HCT116 (cell line): Measurements from ENCODE around the gene CISTR. TPM values are rescaled to one million over a fixed set of nuclear protein-coding genes. Genes with fewer than 3 reads are reported as not detected.

Source experiments
- ATAC-seq: fragments of 200-7000 bp; cut with Tn5 transposase; 2 replicates; pipeline ENCODE4 v1.9.1; 2020; ENCODE audit warnings: mild to moderate bottlenecking, moderate library complexity
- BruUV-seq: library from RNA; stranded (reverse); fragments of 400-500 nt; replicated peaks from 2 replicates; lab custom pipeline; 2021; lab: Mats Ljungman, UMichigan
- CTCF ChIA-PET: fragments of 300-600 bp; sonication (Branson Sonifier 250); formaldehyde crosslinking; loops from one replicate; lab custom pipeline; 2021; ENCODE audit warnings: antibody characterized with exemption; lab: Charles Lee
- POLR2A ChIA-PET: fragments of 300-600, 350-600 bp; sonication (Branson Sonifier 250); formaldehyde crosslinking; loops from one replicate; lab custom pipeline; 2021; ENCODE audit warnings: antibody characterized with exemption; lab: Charles Lee
- RAD21 ChIA-PET, 2 experiments: fragments of 300-600 bp; sonication (Branson Sonifier 250); formaldehyde crosslinking; loops; one replicate each; lab custom pipeline; 2023; ENCODE audit warnings: low total read pairs in 2 of 2; ENCODE audit not compliant: uncharacterized antibody in 2 of 2, unreplicated experiment in 2 of 2, low non-redundant PET in 1 of 2; lab: Charles Lee
- DNase-seq: peaks from one replicate; pipeline ENCODE4 v3.0.0-alpha.2; 2010; ENCODE audit warnings: low read depth, low spot score
- H2AFZ ChIP-seq: fragments of 200-600 bp; shearing (Covaris generic), sonication (generic); 2 replicates; pipeline ENCODE4 v1.6.1; 2017; ENCODE audit warnings: low read depth, mixed run types, mixed read lengths, antibody characterized with exemption, low read length; ENCODE audit not compliant: poor library complexity, severe bottlenecking
- H3K27ac ChIP-seq: 2 replicates; pipeline ENCODE4 v1.5.1; 2012; ENCODE audit warnings: low read depth, low read length
- H3K27me3 ChIP-seq: fragments of 200-600 bp; sonication (generic); 2 replicates; pipeline ENCODE4 v1.6.1; 2016; ENCODE audit warnings: mixed run types, low read length, mixed read lengths; ENCODE audit not compliant: insufficient read depth
- H3K36me3 ChIP-seq, 2 experiments: fragments of 200-500 bp in 1 of 2; fragments of 200-600 bp in 1 of 2; sonication (Bioruptor generic) in 1 of 2; sonication (generic) in 1 of 2; 2 replicates each; pipeline versions ENCODE4 v1.5.1 to v1.6.1; 2014 to 2016; ENCODE audit warnings: low read length in 2 of 2, inconsistent platforms in 1 of 2, mixed read lengths in 1 of 2, mixed run types in 1 of 2; ENCODE audit not compliant: insufficient read depth in 2 of 2, control insufficient read depth in 1 of 2
- H3K4me1 ChIP-seq, 2 experiments: fragments of 200-600 bp in 1 of 2; sonication (generic) in 1 of 2; 2 replicates each; pipeline versions ENCODE4 v1.5.1 to v1.6.1; 2012 to 2017; ENCODE audit warnings: low read length in 2 of 2, inconsistent platforms in 1 of 2, mild to moderate bottlenecking in 1 of 2, mixed read lengths in 1 of 2, mixed run types in 1 of 2, moderate library complexity in 1 of 2; ENCODE audit not compliant: insufficient read depth in 2 of 2, control insufficient read depth in 1 of 2
- H3K4me2 ChIP-seq: fragments of 200-600 bp; sonication (generic); 2 replicates; pipeline ENCODE4 v1.6.1; 2017; ENCODE audit warnings: mixed run types, low read length, mixed read lengths
- H3K4me3 ChIP-seq, 2 experiments: fragments of 200-600 bp in 1 of 2; sonication (generic) in 1 of 2; replicated peaks in 1 of 2; 2 replicates each; pipeline ENCODE4 v1.5.1; 2011 to 2016; ENCODE audit warnings: low read length in 2 of 2, control low read depth in 1 of 2, low read depth in 1 of 2, mild to moderate bottlenecking in 1 of 2, mixed read lengths in 1 of 2, mixed run types in 1 of 2
- H3K79me2 ChIP-seq: fragments of 200-600 bp; sonication (generic); 2 replicates; pipeline ENCODE4 v1.6.1; 2017; ENCODE audit warnings: mild to moderate bottlenecking, mixed run types, low read length, moderate library complexity, mixed read lengths; ENCODE audit not compliant: insufficient read depth
- H3K9ac ChIP-seq: fragments of 200-600 bp; sonication (generic); 2 replicates; pipeline ENCODE4 v1.6.1; 2016; ENCODE audit warnings: low read length, mixed read lengths
- H3K9me2 ChIP-seq: fragments of 200-600 bp; sonication (generic), shearing (Covaris generic); 2 replicates; pipeline ENCODE4 v1.6.1; 2017; ENCODE audit warnings: mixed run types, mild to moderate bottlenecking, moderate library complexity; ENCODE audit not compliant: insufficient read depth
- H3K9me3 ChIP-seq, 2 experiments: fragments of 200-500 bp in 1 of 2; fragments of 200-600 bp in 1 of 2; sonication (Bioruptor generic) in 1 of 2; sonication (generic) in 1 of 2; 2 replicates each; pipeline ENCODE4 v1.6.1; 2014 to 2017; ENCODE audit warnings: low read length in 2 of 2, mixed read lengths in 2 of 2, inconsistent platforms in 1 of 2, low read depth in 1 of 2, mild to moderate bottlenecking in 1 of 2, mixed run types in 1 of 2, moderate library complexity in 1 of 2; ENCODE audit not compliant: control insufficient read depth in 1 of 2, insufficient read depth in 1 of 2
- H4K20me1 ChIP-seq: fragments of 200-600 bp; sonication (generic), shearing (Covaris generic); 2 replicates; pipeline ENCODE4 v1.6.1; 2017; ENCODE audit warnings: mixed run types, mild to moderate bottlenecking, moderate library complexity; ENCODE audit not compliant: insufficient read depth
- CBX3 ChIP-seq: IDR thresholded peaks from 2 replicates; pipeline ENCODE4 v1.6.1; 2012; ENCODE audit warnings: low read depth
- CEBPB ChIP-seq: IDR thresholded peaks from 2 replicates; pipeline ENCODE4 v1.6.1; 2012; ENCODE audit warnings: low read depth
- EGR1 ChIP-seq: IDR thresholded peaks from 2 replicates; pipeline ENCODE4 v1.6.1; 2012; ENCODE audit warnings: low read depth
- ELF1 ChIP-seq: IDR thresholded peaks from 2 replicates; pipeline ENCODE4 v1.6.1; 2012; ENCODE audit warnings: low read depth, borderline replicate concordance
- EZH2 ChIP-seq: fragments of 200-600 bp; sonication (generic); IDR thresholded peaks from 2 replicates; pipeline ENCODE4 v1.6.1; 2017; ENCODE audit warnings: antibody characterized with exemption, mixed run types
- EZH2phosphoT487 ChIP-seq: fragments of 200-600 bp; IDR thresholded peaks from 2 replicates; pipeline ENCODE4 v1.6.1; 2018; ENCODE audit warnings: antibody characterized with exemption, borderline replicate concordance
- FOSL1 ChIP-seq: IDR thresholded peaks from 2 replicates; pipeline ENCODE4 v1.6.1; 2012; ENCODE audit warnings: low read depth
- JUND ChIP-seq: IDR thresholded peaks from 2 replicates; pipeline ENCODE4 v1.6.1; 2012
- POLR2A ChIP-seq: IDR thresholded peaks from 2 replicates; pipeline ENCODE4 v1.7.0; 2011; ENCODE audit warnings: borderline replicate concordance; ENCODE audit not compliant: insufficient read depth, insufficient read length; ENCODE audit errors: extremely low read depth
- RAD21 ChIP-seq: IDR thresholded peaks from 2 replicates; pipeline ENCODE4 v1.6.1; 2012; ENCODE audit warnings: low read depth, mild to moderate bottlenecking
- SP1 ChIP-seq: IDR thresholded peaks from 2 replicates; pipeline ENCODE4 v1.6.1; 2012; ENCODE audit warnings: low read depth
- SRF ChIP-seq: IDR thresholded peaks from 2 replicates; pipeline ENCODE4 v1.6.1; 2012; ENCODE audit warnings: low read depth
- YY1 ChIP-seq: IDR thresholded peaks from 2 replicates; pipeline ENCODE4 v1.6.1; 2011; ENCODE audit warnings: low read length, low read depth, moderate library complexity, mild to moderate bottlenecking; ENCODE audit not compliant: insufficient replicate concordance; ENCODE audit errors: extremely low read depth
- ZNF274 ChIP-seq: fragments of 200-500 bp; sonication (Bioruptor generic); IDR thresholded peaks from 2 replicates; pipeline ENCODE4 v1.6.1; 2014; ENCODE audit warnings: mild to moderate bottlenecking, low read depth, low read length, inconsistent platforms
- intact Hi-C: fragments of 100-400 bp; cut with micrococcal nuclease; formaldehyde crosslinking; loops from 2 replicates; pipeline ENCODE4 v1.10.0; 2022
- total RNA-seq: library from RNA; stranded (reverse); gene quantifications from one replicate; pipeline ENCODE4 v1.2.1, GENCODE V29; 2021; ENCODE audit not compliant: unreplicated experiment
- TF ChIP-seq, protein P1 (sequence below): IDR thresholded peaks from 2 replicates; pipeline ENCODE4 v1.6.1; 2012
- TF ChIP-seq, protein P2 (sequence below), 3 experiments: fragments of 200-600 bp in 1 of 3; sonication (generic) in 1 of 3; IDR thresholded peaks in 2 of 3; conservative IDR thresholded peaks in 1 of 3; 2 replicates each; pipeline ENCODE4 v1.5.1; 2012 to 2017; ENCODE audit warnings: low read depth in 2 of 3, low read length in 2 of 3, antibody characterized with exemption in 1 of 3, borderline replicate concordance in 1 of 3, control low read depth in 1 of 3, mild to moderate bottlenecking in 1 of 3, mixed read lengths in 1 of 3, mixed run types in 1 of 3, moderate library complexity in 1 of 3; ENCODE audit not compliant: insufficient read depth in 1 of 3
- TF ChIP-seq, protein P3 (sequence below): IDR thresholded peaks from 2 replicates; pipeline ENCODE4 v1.6.1; 2012

CISTR gene
- total RNA-seq, 1 experiment from 2014 or later: not detected

- no peak overlapping the region for H3K27ac ChIP-seq
Measured at GRCh38 chr12:53781228-53781801, 29.5 kb upstream of the CISTR start.

DNA sequence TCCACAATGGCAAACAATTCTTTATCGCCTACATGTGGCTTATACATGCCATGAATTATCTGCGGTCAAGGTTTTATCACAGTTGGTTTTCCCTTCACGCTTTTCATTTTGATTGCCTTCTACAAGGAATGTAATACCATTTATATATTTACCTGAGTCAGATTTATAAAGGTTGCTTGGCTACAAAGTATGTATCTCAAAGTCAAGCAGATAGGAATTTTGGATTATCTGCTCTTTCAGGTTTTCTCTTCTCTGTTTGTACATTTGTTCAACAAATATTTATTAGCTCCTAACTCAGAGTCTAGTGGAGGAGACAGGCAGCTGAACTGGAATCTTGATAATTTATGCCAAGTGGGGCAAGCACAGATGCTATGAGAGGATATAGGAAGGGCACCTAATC is 28.5 kb upstream of the CISTR start:
- Histone ChIP-seq H4K20me1 (no peaks in the 10 kb centered on the region), H3K36me3 (no peaks in the 10 kb centered on the region), H3K4me2 (no peak overlapping the region), H3K4me3 (no peak overlapping the region), H3K9me2 (no peaks in the 10 kb centered on the region), H3K27me3 (no peaks in the 10 kb centered on the region; the same call in 1 of the 2 replicates), H3K4me1 (peaks cover 0 to 4% of the 10 kb centered on the region in 2 experiments; a peak in 1 of 4 replicates), H3K27ac (no peak overlapping the region), H2AFZ (no peak overlapping the region), H3K9ac (no peak overlapping the region), H3K79me2 (no peaks in the 10 kb centered on the region), H3K9me3 (no peaks in the 10 kb centered on the region)
- ChIA-PET POLR2A (no interaction called here), CTCF (no interaction called here), RAD21 (no interaction called here)
- no peak for ATAC-seq
- intact Hi-C loops: no loop called here
- DNase-seq: no peak
- no TSS peak for BruUV-seq
- TF ChIP-seq ELF1 (no peak), CBX3 (no peak), YY1 (no peak), ZNF274 (no peak), FOSL1 (no peak), SP1 (no peak), EZH2 (no peak), CEBPB (no peak), RAD21 (no peak), POLR2A (no peak), EZH2phosphoT487 (no peak), JUND (no peak), EGR1 (no peak), SRF (no peak)
- TF ChIP-seq, protein P1, sequence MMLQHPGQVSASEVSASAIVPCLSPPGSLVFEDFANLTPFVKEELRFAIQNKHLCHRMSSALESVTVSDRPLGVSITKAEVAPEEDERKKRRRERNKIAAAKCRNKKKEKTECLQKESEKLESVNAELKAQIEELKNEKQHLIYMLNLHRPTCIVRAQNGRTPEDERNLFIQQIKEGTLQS: no peak
- TF ChIP-seq, protein P2, sequence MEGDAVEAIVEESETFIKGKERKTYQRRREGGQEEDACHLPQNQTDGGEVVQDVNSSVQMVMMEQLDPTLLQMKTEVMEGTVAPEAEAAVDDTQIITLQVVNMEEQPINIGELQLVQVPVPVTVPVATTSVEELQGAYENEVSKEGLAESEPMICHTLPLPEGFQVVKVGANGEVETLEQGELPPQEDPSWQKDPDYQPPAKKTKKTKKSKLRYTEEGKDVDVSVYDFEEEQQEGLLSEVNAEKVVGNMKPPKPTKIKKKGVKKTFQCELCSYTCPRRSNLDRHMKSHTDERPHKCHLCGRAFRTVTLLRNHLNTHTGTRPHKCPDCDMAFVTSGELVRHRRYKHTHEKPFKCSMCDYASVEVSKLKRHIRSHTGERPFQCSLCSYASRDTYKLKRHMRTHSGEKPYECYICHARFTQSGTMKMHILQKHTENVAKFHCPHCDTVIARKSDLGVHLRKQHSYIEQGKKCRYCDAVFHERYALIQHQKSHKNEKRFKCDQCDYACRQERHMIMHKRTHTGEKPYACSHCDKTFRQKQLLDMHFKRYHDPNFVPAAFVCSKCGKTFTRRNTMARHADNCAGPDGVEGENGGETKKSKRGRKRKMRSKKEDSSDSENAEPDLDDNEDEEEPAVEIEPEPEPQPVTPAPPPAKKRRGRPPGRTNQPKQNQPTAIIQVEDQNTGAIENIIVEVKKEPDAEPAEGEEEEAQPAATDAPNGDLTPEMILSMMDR (IDR thresholded peaks at IDR 0.05 in 2 of 3, conservative IDR thresholded peaks at IDR 0.05 in 1 of 3; ENCODE audit: borderline replicate concordance in 1 of 3, insufficient read depth in 1 of 3, low read depth in 2 of 3, low read length in 2 of 3): no peak
- TF ChIP-seq, protein P3, sequence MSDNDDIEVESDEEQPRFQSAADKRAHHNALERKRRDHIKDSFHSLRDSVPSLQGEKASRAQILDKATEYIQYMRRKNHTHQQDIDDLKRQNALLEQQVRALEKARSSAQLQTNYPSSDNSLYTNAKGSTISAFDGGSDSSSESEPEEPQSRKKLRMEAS: no peak

More at GRCh38 chr12:53781228-53781801, 29.5 kb upstream of the CISTR start:
- BruUV-seq: no TSS peak
- peaks cover 0 to 5% of the 10 kb centered on the region in 2 experiments; a peak in 1 of 4 replicates for H3K4me1 ChIP-seq
- no peak overlapping the region for H3K4me3 ChIP-seq
- intact Hi-C loops: no loop called here
- no peaks in the 10 kb centered on the region for H4K20me1 ChIP-seq
- no peaks in the 10 kb centered on the region for H3K9me3 ChIP-seq
- no peaks in the 10 kb centered on the region for H3K79me2 ChIP-seq
- no peaks in the 10 kb centered on the region for H3K9me2 ChIP-seq
- no peak overlapping the region for H2AFZ ChIP-seq
- RAD21 ChIA-PET: no interaction called here
- POLR2A ChIA-PET: no interaction called here
- no peak overlapping the region for H3K4me2 ChIP-seq
- no peaks in the 10 kb centered on the region; the same call in 1 of the 2 replicates for H3K27me3 ChIP-seq
- TF ChIP-seq ELF1 (no peak), EZH2 (no peak)
- DNase-seq (no peak), ATAC-seq (no peak)
- H3K36me3 ChIP-seq: no peaks in the 10 kb centered on the region
- CTCF ChIA-PET: interaction anchor here (2.5 kb wide), 1 partner anchor 11 kb away, joined by 14 read pairs; no protein-coding TSS in a partner anchor
- H3K9ac ChIP-seq: no peak overlapping the region
